GM19043 (cell line): Measurements from ENCODE around the gene STAT6.

ENCODE experiments used
- ATAC-seq: cut with Tn5 transposase; IDR thresholded peaks from one replicate; pipeline ENCODE4 v1.9.1; 2021; ENCODE audit warnings: low read depth; ENCODE audit not compliant: unreplicated experiment

The STAT6 gene

DNA sequence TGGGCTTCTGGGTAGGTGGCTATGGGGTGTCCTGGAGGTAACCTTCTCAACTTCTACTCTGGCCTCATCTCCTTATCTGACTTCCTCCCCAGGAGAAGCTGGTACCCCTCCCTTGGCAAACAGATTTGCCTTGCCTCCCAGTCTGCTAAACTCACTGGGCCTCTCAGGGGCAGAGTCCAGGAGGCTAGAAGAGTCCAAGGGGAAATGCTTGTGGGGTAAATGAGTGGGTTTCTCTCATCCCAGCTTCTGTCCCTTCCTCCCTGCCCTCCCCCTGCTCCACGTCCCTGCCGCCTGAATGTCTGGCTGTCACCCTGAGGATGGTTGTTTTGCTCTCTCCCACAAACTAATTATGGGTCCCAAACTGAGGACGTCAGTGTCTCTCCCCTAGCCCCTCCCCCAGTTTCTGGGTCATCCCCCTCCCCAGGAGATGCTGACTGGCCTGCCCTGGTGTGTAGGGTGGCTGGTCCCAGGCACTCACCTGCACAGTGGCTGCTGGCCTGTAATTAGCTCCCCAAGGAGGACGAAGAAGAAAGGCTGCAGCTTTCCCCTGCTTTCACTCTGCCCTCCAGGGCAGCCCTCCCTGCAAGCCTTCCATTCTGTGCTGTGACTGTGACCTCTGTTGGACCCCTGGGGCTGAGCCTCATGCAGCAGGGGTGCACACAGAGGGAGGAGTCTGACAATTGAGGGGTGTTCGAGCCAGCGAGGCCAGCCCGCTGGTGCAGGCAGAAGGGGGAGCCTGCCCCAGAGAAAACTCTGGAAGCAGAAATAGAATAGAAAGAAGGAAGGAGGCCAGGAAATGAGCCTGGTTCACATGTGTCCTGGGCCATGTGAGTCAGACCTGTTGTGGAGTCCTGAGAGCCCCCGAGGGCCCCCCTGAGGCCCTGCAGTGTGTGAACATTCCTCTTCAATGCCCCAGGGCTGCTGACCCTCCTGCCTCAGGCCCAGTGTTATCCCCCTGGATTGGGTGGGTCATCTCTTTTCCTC is 36.1 kb upstream of the STAT6 start, which contains the start of gene LRP1-AS:
Gene LRP1-AS, minus strand, starts transcription at position 659 of the 984 bp plus-strand sequence.
- no peak for ATAC-seq

GRCh38 chr12:57146092-57146491 is 34.9 kb upstream of the STAT6 start:
- ATAC-seq = no peak

GRCh38 chr12:57145460-57146059 is 34.4 kb upstream of the STAT6 start:
- ATAC-seq = no peak

DNA sequence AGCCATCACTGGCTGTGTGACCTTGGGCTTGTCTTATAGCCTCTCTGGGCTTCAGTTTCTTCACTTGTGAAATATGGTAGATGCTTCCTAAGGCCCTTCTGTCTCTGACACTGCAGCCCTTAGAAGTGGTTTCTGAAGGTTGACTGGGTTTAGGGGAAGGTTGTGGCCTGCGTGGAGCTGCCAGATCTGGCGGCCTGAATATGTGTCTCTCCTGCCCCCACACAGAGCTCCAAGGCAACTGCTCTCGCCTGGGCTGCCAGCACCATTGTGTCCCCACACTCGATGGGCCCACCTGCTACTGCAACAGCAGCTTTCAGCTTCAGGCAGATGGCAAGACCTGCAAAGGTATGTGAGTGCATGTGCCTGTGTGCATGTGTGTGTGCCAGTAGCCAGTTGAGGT is 32.3 kb upstream of the STAT6 start:
- no peak for ATAC-seq

DNA sequence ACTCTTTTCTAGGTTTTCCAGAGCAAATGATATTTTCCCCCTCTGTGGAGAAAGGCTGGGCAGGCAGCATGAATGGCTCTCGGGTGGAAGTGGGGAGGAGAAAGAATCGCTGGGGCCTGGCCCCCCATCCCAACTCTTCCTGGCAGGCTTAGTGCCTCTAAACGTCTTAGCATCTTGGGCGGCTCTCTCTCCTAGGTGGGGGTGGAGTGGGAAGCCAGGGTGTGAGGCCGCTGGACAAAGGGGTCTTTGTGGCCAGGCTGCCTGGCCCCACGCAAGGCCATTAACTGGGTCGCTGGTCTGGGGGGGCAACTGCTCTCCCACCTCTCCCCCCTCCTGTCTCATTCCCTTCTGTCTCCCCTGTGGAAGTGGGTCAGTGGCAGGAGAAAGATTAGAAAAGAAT is 31.6 kb upstream of the STAT6 start:
- no peak for ATAC-seq

DNA sequence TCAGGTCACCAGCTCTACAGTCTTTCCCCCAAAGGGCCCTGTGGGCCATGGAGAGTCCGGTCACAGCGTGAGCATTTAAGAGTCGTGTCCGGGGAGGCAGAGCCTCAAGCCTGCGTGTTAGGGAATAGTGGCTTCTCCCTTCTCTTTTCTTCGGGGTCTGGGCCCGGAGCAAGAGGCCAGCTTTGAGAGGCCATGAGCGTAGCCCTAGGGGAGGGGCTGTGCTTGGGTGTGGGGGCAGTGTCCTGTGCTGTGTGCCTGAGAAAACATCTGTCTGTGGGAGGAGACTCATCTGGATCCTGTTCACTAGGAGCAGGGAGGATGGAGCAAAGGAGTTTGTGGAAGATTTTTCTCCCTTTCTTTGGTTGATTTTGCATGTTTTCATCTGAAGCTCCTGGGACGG is 31.0 kb upstream of the STAT6 start:
- no peak for ATAC-seq

DNA sequence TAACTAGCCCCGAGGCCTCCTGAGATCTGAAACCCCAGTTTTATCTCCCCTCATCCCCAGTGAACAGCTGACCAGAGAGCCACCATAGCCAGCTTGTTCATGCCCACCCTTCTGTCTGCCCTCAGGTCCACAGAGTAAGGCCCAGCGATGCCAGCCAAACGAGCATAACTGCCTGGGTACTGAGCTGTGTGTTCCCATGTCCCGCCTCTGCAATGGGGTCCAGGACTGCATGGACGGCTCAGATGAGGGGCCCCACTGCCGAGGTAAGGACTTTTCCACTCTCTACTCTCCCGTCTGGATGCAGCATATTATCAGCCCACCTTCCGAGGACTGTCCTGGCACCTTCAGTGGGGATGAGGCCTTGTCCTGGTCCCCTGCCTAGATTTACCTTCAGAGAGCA is 30.1 kb upstream of the STAT6 start:
- ATAC-seq = no peak

DNA sequence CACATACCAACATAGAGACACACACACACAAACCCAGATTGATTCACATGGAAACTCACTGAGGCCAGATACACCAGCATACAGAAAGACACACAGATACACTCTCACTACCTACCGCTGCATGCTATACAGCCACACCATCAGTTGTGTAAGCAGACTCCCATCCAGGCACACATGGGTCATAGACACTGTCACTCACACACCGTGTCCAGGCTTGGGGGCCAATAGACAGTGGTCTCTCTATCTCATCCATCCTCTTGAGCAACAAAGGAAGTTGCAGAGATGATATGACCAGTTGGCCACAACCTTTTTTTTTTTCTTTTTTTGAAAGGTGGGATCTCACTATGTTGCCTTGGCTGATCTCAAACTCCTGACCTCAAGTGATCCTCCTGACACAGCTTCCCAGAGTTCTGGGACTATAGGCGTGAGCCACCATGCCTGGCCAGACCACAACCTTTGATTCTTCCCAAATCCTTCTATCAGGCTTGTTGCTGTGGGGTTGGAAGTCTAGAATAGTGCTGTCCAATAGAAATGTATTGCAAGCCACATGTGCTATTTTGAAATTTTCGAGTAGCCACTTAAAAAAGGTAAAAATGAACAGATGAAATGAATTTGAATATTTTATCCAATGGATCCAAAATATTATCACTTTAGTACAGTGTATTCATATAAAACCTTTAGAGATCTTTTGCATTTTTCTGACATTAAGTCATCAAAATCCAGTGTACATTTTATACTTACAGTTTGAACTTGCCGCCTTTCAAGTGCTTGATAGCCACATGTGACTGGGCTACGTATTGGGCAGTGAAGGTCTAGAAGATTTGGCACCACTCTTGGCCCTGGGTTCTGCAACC is 28.9 kb upstream of the STAT6 start:
- no peak for ATAC-seq

DNA sequence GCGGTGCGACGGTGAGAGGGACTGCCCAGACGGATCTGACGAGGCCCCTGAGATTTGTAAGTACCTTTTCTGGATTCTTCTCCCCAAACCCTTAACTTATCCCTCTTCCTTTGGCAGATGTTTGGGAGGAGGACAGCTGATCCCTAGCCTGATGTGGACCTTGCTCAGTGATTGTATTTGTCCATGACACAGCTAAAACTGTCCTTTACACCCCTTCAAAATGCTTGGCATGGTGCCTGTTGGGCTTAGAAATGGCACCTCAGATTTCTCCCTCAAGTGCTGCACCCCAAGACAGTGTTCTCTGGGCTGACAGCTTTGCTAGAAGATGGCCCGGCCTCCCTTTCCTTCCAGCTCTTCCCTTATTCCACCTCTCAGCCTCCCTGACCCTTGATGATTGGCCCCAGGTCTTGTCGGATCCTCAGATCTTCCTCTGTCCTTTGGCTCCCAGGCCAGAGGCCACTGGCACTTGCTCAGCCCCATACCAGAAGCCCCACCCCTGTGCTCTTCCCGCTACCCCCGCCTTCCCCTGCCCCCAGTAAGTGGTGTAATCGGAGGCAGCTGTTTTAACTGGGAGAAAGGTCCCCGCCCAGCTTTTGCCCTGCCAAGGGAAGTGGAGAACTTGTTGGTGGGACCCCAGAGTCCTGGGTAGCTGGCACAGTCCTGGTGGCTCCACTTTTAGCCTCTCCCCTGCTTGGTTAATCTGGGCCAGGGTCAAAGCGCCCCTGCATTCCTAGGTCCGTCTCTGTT is 27.5 kb upstream of the STAT6 start:
- ATAC-seq = no peak

DNA sequence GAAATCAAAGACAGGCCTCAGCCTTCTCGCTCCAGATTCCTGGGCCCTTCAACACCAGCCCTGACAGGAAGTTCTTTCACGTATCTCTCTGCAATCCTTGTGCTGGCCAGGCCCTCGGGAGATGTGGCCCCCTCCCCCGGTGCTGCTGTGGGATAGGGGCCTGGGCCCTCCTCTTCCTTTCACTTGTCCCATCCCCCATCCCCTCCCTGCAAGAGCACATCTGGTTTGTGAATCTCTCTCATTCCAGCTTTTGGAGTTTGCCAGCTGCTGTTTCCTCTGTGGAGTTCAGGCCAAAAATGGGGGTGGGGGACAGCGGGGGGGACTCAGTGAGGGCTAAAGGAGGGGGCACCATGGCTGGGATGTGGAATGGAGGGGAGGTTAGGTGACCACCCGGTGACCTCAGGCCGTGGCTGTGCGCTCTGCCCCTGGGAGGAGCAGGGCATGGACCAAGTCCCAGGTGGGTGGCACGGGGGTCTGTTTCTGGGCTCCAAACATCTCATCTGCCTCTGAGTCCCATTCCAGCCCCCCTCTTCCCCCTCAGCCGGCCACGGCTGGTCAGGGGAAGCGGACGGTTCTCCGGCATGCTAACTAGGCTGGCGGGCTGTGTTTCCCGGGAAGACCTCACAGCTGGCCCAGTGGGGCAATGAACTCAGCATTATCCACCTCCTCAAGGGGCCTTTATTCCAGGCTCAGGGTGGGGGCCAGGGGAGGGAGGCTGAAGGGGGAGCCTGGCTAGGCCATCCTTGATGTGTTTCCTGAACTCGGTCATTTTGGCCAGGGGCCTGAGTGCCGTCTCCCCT is 24.6 kb upstream of the STAT6 start:
- no peak for ATAC-seq

DNA sequence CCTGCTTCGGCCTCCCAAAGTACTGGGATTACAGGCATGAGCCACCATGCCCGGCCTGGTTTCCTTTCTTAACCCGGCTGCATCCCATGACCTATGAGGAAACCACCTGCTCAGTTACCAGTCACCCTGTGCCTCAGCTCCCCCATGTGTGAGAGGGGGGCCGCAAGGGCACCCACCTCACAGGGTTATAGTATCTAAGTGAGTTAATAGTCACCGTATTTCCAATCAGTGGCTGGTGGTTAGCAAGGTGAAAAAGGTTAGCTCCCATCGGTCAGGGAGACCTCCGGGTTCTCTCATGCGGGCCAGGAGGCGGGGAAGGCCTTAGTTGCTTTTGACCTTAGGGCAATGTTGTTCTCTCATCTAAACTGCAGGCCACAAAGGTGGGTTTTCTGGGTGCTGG is 23.8 kb upstream of the STAT6 start:
- ATAC-seq = no peak

DNA sequence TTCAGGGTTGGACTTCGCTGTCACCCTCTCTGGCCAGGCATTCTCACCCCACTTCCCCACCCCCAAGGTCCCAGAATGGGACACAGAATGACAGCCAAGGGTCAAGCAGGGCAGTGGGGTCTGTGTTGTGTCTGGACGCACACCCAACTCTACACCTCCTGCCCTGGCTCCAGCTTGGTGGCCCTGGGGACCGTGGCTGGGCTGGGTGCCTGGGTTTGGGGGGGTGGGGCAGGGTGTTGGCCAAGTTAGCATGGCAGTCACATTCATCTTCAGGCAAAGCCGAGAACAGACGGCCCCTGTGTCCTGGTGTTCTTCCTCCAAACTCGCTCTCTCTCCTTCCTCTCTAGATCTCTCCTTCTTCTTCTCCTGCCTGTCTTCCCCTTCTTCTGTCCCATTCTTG is 22.8 kb upstream of the STAT6 start:
- no peak for ATAC-seq

GRCh38 chr12:57133013-57133569 is 21.9 kb upstream of the STAT6 start:
- ATAC-seq = no peak

DNA sequence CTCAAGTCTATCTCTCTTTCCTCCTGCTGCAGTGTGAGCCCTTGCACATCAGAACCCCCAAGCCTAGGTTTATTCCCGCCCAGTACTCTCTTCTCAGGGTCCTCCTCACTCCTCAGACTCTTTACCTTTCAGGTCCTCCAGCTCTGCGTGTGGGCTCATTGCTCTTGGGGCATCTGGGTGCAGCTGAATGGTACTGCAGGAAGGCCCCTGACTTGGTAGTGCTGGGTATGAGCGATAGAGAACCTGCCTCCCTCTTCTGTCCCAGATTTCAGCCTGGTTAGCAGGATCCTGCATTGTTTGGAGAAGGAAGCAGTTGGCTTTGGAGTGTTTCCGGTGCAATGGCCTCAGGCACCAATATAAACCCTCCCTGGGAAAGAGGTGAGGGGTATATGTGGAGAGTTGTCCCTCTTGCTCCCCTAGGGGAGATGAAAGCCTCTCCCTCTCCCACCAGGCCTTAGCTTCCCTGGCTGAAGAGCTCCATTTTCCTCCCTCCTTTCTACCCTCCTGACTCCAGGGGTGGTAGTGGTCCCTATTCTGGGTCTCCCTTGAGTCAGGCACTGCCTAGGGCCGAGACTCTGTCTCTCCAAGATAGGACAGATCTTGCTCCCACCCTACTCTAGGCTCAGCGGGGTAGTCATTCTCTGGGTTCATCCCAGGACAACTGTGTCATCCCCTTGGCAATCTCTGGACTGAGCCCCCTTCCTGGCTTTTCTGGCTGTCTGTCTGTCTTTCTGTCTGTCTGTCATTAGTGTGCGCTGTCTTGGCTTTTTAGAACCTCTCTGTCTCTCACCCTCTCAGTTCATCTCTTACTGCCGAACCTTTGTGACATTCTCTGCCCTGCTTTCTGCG is 21.0 kb upstream of the STAT6 start:
- ATAC-seq = no peak

DNA sequence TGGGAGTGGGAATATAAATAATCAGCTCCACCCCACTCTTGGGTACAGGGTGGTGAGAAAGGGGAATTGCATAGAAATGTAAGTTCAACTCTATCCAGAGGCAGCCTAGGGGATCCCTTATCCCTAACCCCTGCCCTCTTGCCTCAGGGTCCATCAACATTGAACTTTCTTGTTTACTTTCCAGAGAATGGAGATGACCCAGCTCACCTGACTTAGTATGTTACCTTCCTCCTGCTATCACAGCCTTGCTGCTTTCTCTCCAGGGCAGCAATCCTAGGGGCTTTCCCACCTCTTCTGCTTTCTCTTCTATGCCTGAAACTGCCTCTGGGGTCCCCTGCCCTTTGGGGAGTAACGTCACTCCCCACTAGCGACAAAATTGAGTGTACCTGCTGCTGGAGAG is 19.8 kb upstream of the STAT6 start:
- ATAC-seq = no peak

GRCh38 chr12:57129889-57130288 is 18.7 kb upstream of the STAT6 start:
- no peak for ATAC-seq

DNA sequence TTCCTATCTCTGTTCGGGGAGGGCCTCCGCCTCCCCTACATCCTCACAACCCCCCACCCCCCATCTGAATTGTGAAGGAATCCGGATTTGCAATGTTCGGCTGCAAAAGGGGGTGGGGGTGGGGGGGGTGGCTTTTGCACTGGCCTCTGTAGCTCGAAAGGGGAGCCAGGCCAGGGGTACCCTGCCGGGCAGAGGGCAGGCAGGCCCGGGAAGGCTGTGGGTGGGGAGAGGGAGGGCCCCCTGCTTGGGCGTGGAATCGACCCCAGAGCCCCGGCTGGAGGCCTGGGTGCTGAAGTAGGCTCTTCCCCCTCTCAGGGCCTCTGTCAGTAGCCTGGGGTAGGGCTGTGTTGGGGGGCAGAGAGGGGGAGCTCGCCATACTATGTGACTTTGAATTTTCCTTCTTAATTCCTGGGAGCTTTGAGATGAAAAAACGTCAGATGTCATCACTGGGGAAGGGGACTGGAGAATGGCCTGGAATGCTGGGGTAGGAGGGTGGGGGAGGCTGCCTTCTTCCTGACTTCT is 18.2 kb upstream of the STAT6 start:
- ATAC-seq = no peak
